Adipose tissue (tissue), 3 donors: ENCODE measurements around the gene NANOS2. TPM values are rescaled to one million over a fixed set of nuclear protein-coding genes. Genes with fewer than 3 reads are reported as not detected.
"Not testable (repeated sequence)": the region's sequence is repeated elsewhere in the genome, so short reads cannot be mapped to it uniquely, and the experiment has no call there.

Source experiments
- H3K27ac ChIP-seq: one replicate; pipeline ENCODE4 v1.5.1; 2013; ENCODE audit warnings: low read depth, low read length
- WGBS, 3 donors: extraction: QIAGEN DNeasy Blood & Tissue Kit; methylation state at CpG; one replicate each; pipeline ENCODE4 v1.1.7; 2013; 5-methylcytosine and 5-hydroxymethylcytosine counted together
- polyA plus RNA-seq, 3 donors: library from polyadenylated mRNA; stranded (reverse); fragments of 200-250 nt; gene quantifications; one replicate each; pipeline ENCODE4 v1.2.3, GENCODE V29; 2013
- donor health status: healthy with polysubstance abuse.
- donor health status: Bipolar disorder and iron deficiency.
- donor health status: healthy.

NANOS2 gene
- polyA plus RNA-seq, 3 donors = not detected

DNA sequence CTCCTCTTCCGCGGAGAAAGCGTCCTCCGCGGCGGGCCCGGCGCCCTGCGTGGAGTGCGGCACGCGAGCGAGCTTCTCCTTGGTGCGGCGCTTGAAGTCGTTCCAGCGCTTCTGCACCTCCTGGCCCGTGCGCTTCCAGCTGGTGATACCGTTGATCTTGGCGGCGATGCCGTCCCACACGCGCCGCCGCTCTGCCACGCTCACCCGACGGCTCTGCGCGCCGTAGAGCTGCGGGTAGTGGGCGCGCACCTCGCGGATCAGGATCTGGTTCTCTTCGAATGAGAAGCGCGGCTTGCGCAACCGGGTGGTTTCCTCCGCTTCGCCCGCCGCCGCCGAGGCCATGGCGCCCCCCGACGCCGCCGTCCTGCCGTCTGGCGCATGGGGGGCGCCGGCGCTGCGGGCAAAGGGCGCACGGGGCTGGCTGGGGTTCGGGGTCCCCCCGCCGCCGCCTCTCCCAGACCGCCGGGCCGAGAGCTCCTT lies 13.1 kb downstream of the NANOS2 start:
- no peak overlapping the region for H3K27ac ChIP-seq
- 7 to 13% (median 11%) methylated on average over 47 to 69 of the region's 69 CpGs for WGBS, 3 donors

DNA sequence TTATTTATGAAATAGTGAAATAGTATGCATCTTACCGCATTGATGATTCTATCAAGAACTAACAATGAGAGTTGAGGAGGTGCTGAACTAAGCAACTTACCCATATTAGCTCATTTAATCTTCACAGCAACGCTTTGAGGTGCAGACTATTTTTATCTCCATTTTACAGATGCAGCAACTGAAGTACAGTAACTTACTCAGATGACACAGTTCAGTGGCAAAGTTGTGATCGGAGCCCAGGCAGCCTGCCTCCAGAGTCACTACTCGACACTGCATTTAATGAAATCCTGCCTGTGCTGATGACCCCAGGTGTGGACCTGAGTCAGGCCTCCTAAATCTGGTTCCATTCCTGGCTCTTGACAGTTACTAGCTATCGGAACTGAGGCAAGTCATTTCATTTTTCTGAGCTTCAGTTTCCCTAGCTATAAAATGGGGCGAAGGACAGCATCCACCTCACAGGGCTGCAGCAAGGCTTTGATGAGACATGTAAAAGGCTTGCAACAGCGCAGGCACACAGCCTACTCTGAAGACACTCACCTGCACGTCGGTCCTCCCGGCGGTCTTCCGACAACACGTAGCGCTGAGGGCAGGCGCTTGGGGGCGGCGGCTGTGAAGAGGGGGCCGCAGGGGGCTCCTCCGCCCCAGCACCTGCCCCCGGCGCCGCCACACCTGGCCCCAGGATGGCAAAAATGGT lies 13.7 kb downstream of the NANOS2 start:
- WGBS, 3 donors = 60 to 75% (median 70%) methylated on average over 22 of the region's 22 CpGs
- no peak overlapping the region for H3K27ac ChIP-seq

DNA sequence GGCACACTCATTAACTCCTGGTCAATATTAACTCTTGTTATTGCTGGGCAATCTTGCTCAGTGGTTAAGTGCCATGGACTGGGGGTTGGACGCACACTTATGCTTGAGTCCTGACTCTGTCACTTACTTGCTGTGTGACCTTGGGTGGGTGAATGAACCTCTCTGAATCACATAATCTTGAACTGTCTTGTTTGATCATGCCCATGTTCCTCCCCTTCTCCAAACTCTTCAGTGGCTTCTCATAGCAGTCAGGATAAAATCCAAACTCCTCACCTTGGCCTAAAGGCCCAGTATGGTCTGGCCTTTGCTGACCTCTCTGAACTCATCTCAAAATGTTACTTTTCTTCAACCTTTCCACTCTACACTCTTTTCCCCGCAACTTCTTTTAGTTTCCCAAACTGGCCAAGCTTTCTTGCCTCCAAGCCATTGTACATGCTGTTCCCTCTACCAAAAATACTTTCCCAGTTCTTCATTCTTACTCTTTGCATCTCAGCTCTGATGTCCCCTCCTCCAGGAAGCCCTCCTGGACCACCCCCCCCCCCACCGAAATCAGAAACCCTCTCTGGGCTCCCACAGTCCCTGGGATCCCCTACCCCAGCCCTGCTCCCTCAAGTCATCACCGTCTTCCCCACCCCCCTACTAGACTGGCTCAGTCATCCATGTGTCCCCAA lies 14.5 kb downstream of the NANOS2 start:
- no peak overlapping the region for H3K27ac ChIP-seq
- 88 to 98% (median 97%) methylated on average over 4 of the region's 4 CpGs for WGBS, 3 donors

- 87 to 93% (median 92%) methylated on average over 6 to 7 of the region's 7 CpGs for WGBS, 3 donors
- no peak overlapping the region for H3K27ac ChIP-seq
Observed at GRCh38 chr19:45899253-45899652, 15.3 kb downstream of the NANOS2 start.

DNA sequence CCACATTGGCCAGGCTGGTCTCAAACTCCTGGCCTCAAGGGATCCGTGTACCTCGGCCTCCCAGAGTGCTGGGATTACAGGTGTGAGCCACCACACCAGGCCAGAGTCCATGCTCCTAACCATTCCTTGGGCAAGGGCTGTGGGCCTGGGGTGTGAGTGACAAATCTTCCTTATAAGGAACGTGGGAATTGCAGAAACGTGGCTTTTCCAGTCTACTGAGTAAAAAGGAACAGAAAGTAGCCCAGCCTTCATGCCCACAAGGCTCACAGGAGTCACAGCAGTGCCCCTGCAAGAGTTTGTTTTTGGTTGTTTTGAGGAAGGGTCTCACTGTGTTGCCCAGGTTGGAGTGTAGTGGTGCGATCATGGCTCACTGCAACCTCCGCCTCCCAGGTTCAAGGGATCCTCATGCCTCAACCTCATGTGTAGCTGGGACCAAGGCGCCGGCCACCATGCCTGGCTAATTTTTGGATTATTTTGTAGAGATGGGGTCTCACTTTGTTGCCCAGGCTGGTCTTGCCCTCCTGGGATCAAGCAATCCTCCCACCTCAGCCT lies 17.2 kb downstream of the NANOS2 start:
- H3K27ac ChIP-seq = no peak overlapping the region
- 89 to 92% (median 92%) methylated on average over 8 of the region's 8 CpGs for WGBS, 3 donors

DNA sequence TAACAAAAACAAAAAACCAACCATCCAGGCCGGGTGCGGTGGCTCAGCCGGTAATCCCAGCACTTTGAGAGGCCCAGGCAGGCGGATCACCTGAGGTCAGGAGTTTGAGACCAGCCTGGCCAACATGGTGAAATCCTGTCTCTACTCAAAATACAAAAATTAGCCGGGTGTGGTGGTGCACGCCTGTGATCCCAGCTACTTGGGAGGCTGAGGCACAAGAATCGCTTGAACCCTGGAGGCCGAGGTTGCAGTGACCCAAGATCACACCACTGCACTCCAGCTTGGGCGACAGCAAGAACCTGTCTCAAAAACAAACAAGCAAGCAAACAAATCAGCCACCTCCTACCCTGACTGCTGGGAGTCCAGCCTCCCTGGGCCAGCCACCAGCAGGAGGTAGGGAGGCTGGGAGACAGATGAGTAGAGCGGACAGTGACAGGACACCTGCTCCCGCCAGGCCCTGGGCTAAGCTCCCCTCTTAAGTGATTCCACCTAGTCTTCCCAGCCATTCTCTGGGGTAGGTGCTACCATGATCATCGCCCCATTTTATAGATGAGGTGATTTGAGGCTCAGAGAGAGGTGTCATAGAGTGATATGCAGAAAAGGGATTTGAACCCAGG lies 18.5 kb downstream of the NANOS2 start:
- H3K27ac ChIP-seq = not testable (repeated sequence)
- WGBS, 3 donors = 92 to 96% (median 94%) methylated on average over 12 of the region's 12 CpGs

- H3K27ac ChIP-seq = no peak overlapping the region
- 77 to 88% (median 77%) methylated on average over 9 of the region's 9 CpGs for WGBS, 3 donors
Observed at GRCh38 chr19:45895519-45895972, 19.0 kb downstream of the NANOS2 start.

- 86 to 96% (median 88%) methylated on average over 11 to 17 of the region's 17 CpGs for WGBS, 3 donors
- no peak overlapping the region for H3K27ac ChIP-seq
Observed at GRCh38 chr19:45890877-45891276, 23.7 kb downstream of the NANOS2 start.

- 62 to 76% (median 76%) methylated on average over 6 of the region's 6 CpGs for WGBS, 3 donors
- no peak overlapping the region for H3K27ac ChIP-seq
Observed at GRCh38 chr19:45889210-45889885, 25.2 kb downstream of the NANOS2 start.

- WGBS, 3 donors = 37 to 55% (median 43%) methylated on average over 10 of the region's 10 CpGs
- H3K27ac ChIP-seq = no peak overlapping the region
Observed at GRCh38 chr19:45887200-45887710, 27.3 kb downstream of the NANOS2 start.

- 1 to 2% (median 2%) methylated on average over 30 to 32 of the region's 32 CpGs for WGBS, 3 donors
Observed at GRCh38 chr19:45886427-45887199, 28.0 kb downstream of the NANOS2 start.

GRCh38 chr19:45885556-45886426 lies 28.8 kb downstream of the NANOS2 start, which contains the start of gene IRF2BP1:
Gene IRF2BP1 (minus strand): TSS chr19:45886141. CDS start chr19:45885774, 367 bp downstream.
- H3K27ac ChIP-seq = no peak within 1 kb of the TSS
- WGBS, 3 donors = 1% methylated on average over 49 to 107 of the region's 107 CpGs

More at GRCh38 chr19:45886427-45887199, 28.0 kb downstream of the NANOS2 start:
- H3K27ac ChIP-seq = no peak overlapping the region

DNA sequence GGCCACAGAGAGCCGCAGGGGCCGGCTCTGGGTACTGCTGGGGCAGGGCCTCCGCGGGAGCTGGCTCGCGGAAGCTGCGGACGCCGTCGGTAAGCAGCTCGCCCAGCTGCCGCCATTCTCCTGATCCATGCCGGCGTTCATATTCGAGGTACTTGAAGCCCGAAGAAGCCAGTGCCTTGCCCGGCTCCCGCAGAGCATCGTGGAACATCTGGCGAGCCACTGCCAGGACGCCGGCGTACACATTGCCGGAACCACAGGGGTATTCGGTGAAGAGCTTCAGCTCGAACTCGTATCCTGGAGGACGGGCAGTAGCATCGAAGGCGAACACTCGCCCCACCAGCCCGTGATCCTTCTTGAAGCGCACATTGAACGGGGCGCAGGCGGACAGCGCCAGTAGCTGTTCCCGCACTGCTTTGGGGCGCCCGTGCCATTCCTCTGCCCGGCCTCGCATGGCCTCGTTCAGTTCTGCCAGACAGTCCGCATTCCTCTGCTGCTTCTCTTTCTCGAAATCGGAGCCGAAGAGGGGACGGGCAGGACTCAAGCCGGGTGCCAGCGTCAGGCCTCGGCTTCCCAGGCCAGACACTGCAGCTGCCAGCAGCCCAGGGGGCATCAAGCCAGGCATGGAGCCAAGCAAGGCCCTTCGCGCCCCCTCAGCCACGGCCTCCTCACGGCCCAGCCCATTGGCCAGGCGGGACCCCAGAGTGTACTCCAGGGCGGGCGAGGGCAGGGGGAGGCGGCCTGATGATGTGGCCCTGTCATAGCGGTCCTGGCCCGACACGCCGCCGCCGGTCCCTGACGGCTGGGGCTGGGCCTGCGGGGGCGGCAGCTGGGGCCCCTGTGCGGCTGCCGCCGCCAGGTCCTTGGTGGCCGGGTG lies 29.7 kb downstream of the NANOS2 start:
- no peak overlapping the region for H3K27ac ChIP-seq
- WGBS, 3 donors = 38 to 67% (median 57%) methylated on average over 54 to 72 of the region's 72 CpGs

DNA sequence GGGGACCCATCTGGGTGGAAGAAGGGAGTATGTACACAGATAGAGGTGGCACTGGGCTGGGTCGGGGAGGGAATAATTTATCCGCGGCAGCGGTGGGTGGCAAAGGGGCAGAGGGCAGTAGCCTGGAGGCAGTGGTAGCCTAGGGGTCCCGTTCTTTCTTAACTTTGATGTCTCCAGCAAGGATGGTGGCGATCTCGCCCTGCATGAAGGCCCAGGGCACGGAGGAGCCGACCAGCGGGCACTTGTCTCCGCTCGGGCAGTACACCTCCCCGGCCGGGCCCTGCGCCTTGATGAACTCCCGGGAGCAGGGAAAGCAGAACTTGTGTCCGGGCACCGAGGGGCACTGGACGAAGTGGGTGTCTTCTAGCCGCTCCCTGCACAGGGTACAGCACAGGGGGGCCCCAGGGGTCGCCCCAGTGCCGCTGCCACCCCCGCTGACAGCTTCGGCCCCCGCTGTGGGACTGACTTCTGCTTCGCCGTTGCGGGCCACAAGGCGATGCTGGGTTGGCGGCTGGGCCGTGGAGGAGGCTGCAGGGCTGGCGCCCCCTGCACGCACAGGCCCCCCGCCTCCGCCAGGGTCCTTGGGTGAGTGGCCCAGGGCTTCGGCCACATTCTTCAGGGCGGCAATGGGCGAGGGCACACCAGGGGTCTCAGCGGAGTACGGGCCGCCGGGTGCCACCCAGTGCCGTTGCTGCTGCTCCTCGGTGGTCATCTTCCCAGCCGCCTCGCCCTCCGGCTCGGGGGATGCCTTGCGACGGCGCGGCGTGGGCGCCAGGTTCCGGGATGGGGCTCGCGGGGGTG lies 30.5 kb downstream of the NANOS2 start:
- WGBS, 3 donors = 53 to 91% (median 88%) methylated on average over 55 to 57 of the region's 57 CpGs
- no peak overlapping the region for H3K27ac ChIP-seq

- WGBS, 3 donors = 13 to 33% (median 29%) methylated on average over 5 of the region's 5 CpGs
- no peak overlapping the region for H3K27ac ChIP-seq
Observed at GRCh38 chr19:45883586-45883880, 31.0 kb downstream of the NANOS2 start.
